NCI-H524 treated with DMSO at 0.1 percent for 48 hours (cell line): Measurements from ENCODE around the gene NCR3LG1.

Experiments
- DNase-seq: peaks from one replicate; lab custom pipeline; 2025; lab: John Stamatoyannopoulos, UW

Gene NCR3LG1

GRCh38 chr11:17394743-17395390 is 43.3 kb downstream of the NCR3LG1 start:
- DNase-seq: no peak

DNA sequence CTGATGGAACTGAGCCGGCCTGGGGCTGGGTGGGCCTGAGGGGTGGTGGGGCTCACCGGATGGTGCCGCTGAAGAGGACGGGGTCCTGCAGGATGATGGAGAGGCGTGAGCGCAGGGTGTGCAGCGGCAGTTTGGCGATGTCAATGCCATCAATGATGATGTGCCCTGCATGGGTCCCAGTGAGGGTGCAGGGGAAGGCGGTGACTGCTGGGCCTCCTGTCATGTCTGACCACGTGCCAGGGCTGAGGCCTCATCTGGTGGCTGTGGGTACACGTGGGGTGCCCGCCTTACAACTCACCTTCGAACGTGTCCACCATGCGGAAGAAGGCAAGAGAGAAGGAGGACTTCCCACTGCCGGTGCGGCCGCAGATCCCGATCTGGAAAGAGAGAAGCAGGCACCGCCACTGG is 44.0 kb downstream of the NCR3LG1 start:
- DNase-seq: no peak

GRCh38 chr11:17395978-17396377 is 44.4 kb downstream of the NCR3LG1 start:
- DNase-seq: no peak

DNA sequence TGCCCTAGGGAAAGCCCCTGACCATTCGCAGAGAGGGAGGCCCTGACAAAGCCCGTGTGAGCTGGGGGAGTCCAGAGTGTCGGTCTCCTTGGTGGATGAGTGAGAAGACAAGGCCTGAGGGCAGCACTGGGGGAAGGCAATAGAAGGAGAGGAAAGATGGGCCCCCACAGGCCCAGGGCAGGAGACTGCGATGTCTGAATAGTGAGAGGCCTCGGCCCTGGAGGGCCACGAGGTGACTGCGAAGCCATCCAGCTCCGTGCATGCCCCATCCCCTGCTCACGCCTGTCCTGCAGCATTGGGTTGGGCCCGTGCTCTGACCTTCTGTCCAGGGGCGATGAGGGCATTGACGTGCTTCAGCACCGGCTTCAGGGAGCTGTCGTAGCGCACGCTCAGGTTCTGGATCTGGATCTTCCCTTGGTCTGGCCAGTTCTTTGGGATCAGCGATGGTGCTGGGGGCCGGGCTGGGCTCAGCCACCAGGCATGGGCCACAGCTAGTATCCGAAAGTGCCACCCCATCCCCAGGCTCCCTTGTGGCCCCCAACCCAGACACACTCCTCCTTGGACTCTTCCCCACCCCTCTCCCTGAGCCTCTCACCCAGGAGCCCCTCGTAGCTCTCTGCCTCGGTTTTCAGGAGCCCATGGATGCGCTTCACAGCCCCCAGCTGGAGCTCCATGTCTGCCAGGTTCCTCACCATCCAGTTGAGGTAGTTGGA is 45.2 kb downstream of the NCR3LG1 start:
- no peak for DNase-seq

- DNase-seq: no peak
Measured at GRCh38 chr11:17397311-17398002, 45.9 kb downstream of the NCR3LG1 start.

GRCh38 chr11:17399236-17399635 is 47.6 kb downstream of the NCR3LG1 start:
- no peak for DNase-seq

GRCh38 chr11:17400048-17400775 is 48.6 kb downstream of the NCR3LG1 start:
- DNase-seq: no peak

DNA sequence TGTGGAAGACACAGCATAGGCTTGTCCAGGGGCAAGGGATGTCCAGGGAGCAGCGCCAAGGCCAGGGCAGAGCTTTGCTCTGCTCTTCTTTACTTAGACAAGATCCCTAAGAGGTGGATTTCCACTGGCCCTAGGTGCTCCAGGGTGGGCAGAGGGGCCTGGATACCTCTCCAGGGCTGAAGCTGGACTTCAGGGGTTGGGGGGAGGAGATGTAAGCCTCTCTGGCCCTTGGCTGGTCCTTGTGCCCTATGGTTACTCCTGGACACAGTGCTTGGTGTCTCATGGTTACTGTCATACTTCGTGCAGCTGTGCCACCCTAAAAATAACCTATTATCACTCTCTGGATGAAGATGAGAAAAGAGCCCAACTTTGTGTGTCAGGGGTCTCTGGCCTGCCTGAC is 49.7 kb downstream of the NCR3LG1 start:
- DNase-seq: no peak

DNA sequence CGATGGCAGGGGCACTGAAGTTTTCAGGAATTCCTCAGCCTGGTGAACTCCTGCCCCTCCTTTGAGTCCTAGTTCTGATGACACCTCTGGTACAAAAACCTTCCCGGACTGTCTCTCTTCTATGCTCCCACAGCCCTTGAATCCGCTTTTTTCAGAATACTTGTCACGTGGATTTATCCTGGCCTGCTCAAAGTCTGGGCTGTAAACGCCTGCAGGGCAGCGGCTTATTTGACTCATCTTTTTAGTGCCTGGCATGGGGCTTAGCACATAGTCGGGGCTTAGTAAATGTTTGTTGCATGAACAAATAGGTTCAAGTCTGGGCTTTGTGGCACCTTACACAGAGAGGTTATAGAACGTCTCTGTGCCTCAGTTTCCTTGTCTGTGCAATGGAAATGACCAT is 50.2 kb downstream of the NCR3LG1 start:
- no peak for DNase-seq

DNA sequence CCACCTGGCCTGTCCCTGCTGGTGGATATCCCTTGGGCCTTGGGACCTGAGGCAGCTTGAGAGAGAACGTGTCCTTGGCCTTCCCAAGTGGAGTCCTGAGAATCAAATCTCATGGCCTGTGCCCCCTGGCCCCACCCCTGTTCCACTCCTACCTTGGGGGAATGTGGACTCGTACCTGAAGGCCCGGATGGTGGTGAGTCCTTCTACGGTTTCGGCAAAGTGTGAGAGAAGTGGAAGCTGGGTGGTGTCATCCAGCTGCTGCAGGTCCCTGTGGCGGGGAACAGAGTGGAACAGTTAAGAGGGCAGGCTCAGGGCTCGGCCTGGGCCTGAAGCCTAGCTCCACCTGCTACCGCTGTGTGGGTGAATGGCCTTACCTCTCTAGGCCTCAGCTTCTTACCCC is 50.9 kb downstream of the NCR3LG1 start:
- DNase-seq: no peak

DNA sequence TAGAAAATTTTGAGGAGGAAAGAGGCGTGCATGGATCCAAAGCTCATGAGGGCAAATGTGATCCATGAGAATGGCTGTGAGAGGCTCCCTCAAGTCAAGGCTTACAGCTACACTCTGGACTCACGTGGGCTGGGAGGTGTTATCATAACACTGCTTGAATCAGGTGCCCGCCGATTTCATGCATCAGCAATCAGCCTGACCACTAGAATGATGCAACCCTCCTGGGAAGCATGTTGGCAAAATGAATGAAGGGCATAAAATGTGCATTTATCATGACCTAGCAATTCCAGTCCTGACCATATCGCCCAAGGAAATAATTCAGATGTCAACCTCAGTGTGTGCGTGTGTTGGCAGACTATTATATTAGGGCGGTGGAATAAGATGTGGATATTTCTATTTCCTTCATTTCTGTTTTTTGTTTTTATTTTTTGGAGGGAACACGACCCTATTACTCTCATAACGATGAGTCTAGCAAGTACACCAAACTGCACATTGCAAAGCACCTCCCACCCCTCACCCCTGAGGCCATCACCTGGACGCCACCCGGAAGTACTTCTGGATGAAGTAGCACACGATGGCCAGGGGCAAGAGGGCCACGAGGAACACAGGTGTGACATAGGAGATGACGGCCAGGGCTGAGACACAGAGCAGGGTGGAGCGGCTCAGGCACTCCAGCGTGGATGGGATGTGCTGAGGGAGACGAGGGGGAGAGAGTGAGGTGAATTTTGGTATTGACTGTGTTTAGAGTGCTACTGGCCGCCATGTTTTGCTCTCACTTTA is 52.6 kb downstream of the NCR3LG1 start:
- no peak for DNase-seq

- DNase-seq: no peak
Measured at GRCh38 chr11:17405232-17406005, 53.8 kb downstream of the NCR3LG1 start.

DNA sequence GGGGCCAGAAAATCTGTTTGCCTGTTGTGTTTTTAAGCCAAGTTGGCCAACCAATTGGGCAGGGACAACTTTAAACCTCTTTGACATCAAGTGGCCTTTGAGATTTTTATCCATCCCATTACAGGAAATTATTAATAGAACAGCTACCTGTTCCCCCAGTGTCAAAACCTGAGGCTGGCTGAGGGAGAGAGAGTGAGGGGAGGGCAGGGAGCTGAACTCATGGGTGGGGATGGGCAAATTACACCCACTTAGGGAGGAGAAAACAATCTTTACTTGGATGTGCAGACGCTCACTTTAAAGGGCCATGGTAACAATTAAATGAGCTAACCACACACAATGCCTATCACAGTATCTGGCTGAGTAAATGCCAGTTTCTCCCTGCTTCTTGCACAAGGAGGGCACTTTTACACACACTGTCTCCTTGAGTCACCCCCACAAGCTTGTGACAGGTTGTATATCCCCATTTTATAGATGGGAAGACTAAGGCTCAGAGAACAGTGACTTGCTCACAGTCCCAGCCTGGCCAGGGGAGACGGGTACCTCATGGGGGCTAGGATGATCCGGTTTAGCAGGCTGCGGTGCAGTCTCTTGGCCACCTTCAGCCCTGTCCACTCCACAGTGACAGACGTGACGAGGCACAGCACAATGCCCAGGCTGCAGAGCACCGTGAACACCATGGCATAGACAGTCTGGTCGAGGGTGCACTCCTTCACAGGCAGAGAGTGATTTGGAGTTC is 54.6 kb downstream of the NCR3LG1 start:
- DNase-seq: no peak

- DNase-seq: no peak
Measured at GRCh38 chr11:17406818-17407149, 55.2 kb downstream of the NCR3LG1 start.

GRCh38 chr11:17407575-17407974 is 56.0 kb downstream of the NCR3LG1 start:
- no peak for DNase-seq

DNA sequence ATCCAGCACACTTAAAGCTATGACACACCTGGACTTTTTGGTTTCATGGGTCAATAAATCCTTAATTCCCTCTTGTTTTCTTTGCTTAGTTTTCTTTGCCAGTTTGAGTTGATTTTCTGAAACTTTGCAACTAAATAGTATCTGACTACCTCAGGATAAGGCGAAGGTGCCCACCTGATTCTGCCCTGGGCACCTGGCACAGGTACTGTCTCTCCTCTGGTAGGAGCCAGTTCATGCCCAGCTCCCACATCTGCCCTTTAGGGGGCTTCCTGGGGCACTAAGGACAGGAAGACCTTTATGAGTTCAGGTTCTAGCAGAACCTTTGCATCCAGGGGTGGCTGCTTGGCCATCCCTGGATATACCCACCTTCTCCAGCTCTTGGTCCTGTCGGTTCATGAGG is 56.4 kb downstream of the NCR3LG1 start:
- no peak for DNase-seq

DNA sequence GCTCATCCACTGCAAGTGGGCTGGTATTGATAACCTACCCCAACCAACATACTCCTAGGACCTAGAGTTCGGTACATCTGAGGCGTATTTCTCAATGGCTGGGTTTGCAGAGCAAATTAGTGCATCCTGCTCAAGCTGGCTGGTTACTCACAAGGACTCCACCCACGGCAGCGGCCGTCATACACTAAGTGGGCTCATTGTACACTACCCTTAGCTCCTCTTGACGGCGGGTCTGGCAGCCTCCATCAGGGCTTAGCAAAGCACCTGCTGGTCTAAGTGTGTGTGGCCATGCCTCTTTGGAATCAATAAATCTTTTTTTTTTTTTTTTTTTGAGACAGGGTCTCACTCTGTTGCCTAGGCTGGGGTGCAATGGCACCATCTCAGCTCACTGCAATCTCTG is 57.0 kb downstream of the NCR3LG1 start:
- no peak for DNase-seq

DNA sequence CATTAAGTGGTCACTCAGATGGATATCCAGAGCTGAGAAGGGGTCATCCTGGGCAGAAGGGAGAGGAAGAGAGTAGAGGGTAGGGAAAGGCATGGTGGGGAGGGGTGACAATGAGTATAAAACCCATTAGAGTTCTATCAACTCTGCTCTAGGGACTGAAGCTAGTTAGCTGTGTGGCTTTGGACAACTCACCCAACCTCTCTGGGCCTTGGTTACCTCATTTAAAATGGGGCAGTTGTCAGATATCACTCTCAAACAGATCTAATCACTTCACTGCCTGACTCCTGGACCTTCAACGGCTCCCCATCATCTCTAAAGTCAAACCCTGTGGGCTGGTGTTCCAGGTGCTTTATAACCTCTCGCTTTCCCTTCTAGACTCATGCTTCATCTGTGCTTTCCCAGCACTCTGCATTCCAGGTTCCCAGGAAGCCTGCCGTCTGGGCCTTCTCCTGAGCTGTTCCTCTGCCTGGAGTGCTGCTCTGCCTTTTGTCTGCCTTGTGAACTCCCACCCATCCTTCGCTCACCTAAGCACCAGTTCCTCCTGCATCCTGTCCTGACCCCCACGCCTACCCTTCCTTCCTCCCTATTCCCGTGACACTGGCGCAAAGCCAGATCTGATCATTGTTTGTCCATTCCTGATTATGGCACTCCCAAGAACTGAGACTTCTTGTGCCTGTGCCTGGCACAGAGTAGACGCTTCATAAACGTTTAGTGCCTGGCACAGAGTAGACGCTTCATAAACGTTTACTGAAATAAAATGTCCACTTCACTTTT is 59.2 kb downstream of the NCR3LG1 start:
- DNase-seq: no peak

DNA sequence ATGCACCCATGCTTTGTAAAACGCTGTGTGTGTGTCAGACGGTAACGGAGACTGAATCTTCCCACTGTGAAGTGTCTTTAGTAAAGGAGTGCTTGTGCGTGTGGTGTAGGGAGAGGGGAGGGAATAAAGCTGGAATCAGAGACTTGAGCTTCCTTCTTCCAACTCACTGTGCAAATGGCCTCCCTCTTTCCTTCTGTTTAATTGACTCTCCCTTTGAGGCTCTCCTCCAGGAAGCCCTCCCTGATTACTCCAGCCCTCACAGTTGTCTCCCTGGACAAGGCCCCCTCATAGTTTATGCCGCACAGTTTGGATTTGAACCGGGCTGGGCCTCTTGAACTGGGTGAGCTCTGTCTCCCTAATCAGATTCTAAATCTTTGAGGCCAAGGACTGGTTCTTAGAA is 59.8 kb downstream of the NCR3LG1 start:
- DNase-seq: no peak
